ENCODE data around the gene SLC25A28. TPM values are rescaled to one million over a fixed set of nuclear protein-coding genes. Genes with fewer than 3 reads are reported as not detected.
A peak's percentile ranks its signal among the peaks of the same experiment; 100 is the strongest.

SLC25A28 gene, protein sequence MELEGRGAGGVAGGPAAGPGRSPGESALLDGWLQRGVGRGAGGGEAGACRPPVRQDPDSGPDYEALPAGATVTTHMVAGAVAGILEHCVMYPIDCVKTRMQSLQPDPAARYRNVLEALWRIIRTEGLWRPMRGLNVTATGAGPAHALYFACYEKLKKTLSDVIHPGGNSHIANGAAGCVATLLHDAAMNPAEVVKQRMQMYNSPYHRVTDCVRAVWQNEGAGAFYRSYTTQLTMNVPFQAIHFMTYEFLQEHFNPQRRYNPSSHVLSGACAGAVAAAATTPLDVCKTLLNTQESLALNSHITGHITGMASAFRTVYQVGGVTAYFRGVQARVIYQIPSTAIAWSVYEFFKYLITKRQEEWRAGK
- total RNA-seq: 10 to 100 TPM; 66.7 to 67.9 TPM

DNA sequence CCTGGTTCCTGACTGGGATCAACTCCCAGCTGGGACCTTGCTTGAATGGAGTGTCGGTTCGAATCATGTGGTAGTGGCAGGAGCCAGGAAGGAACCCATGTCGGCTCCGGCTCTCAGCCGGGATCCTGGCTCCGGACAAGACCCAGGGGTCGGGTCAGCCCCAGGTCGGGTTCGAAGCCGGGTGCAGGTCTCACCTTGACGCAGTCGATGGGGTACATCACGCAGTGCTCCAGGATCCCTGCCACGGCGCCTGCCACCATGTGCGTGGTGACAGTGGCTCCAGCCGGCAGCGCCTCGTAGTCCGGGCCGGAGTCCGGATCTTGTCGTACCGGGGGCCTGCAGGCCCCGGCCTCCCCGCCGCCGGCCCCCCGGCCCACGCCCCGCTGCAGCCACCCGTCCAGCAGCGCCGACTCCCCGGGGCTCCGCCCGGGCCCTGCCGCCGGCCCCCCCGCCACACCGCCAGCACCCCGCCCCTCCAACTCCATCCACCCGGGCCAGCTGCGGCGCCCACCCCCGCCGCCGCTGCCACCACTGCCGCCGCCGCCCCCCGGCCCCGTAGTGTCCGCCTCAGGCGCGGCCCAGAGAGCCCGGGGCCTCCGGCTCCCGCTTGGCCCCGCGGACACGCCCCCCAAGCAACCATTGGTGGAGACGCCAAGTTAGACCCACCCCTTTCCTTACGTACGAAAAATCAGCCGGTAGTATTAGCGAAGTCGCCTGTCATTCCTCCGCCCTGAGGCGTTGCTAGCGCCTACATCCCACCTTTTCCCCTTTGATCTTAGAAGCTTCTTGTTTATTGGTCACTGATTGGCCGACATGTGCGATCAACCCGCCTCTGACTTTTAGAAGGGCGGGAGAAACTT lies at the start of gene SLC25A28:
Gene SLC25A28 (minus strand): TSS at position 589 of the 860 bp plus-strand sequence. CDS start 104 bp downstream, at position 485.
- H3K9me3 Mint-ChIP-seq: no peaks in the 10 kb centered on the region
- ChIA-PET POLR2A (interaction anchor here (0.6 to 5.8 kb wide), 21 partner anchors 8 to 1486 kb away, joined by 3 to 53 read pairs (median 4); partner anchors contain the start of genes COX15, CUTC, ENTPD7 and GOT1), CTCF (interaction anchor here (0.9 to 3.1 kb wide), 3 partner anchors 8 to 190 kb away, joined by 3 to 18 read pairs (median 15); partner anchors contain the start of gene GOT1)
- peak; percentile 45 for DNase-seq
- no peaks in the 10 kb centered on the region for H3K27me3 Mint-ChIP-seq
- H3K4me3 Mint-ChIP-seq: peak within 1 kb of the TSS; percentile 88
- H3K27ac Mint-ChIP-seq: peak within 1 kb of the TSS; percentile 89
- peaks cover 31% of the 10 kb centered on the region for H3K36me3 Mint-ChIP-seq (ENCODE audit: low read depth)
- H3K4me1 Mint-ChIP-seq: peaks cover 54% of the 10 kb centered on the region

DNA sequence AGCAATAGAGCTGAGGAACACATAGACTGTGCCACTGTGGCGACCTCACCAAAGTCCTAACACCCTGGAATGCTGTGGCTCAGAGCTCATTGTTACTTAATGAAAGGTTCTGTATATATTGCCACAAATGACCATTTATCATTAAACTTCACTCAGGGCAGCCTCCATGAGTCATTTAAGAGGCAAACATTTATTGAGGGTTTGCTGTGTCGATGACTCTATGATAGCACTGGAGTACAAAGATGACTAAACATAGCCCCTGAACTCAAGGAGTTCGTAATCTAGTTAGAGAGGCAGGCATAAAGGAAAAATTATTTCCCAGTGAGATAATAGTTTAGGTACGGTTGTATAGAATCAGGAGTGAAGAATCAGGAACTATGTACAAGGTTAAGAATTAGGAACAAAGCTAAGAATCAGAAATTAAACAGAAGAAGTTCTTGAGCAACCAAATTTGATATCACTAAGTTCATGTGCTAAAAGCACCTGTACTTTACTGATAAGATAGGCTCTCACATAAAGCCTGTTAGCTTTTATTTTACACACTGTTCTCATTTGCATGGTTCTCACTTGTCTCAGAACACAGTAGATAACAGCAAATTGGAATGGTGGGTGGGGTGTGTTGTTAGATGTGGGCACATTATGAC lies 47.0 kb upstream of the SLC25A28 start:
- Mint-ChIP-seq H3K36me3 (ENCODE audit: low read depth) (peaks cover 4% of the 10 kb centered on the region), H3K27ac (no peak overlapping the region), H3K27me3 (no peaks in the 10 kb centered on the region), H3K4me3 (no peak overlapping the region), H3K4me1 (peaks cover 1% of the 10 kb centered on the region), H3K9me3 (no peaks in the 10 kb centered on the region)
- ChIA-PET POLR2A (no interaction called here), CTCF (no interaction called here)
- no peak for DNase-seq

DNA sequence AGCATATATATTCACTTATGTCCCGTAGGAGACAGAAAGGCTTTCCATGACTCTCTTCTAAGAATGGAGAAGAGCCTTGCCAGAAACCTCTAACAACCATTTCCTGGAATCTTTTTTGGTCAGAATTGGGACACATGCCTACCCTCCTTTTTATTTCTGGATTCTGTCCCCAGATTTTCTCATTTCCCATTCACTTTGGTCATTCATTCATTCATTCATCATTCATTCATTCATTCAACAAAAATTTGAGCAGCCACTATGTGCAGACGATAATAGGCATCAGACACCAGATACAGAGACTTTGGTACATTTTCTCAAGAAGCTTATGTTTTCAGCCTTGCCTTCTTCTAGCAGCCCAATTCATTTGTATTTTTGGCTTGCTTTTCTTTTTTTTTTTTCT lies 45.1 kb upstream of the SLC25A28 start:
- Mint-ChIP-seq H3K4me3 (no peak overlapping the region), H3K27me3 (no peaks in the 10 kb centered on the region), H3K27ac (no peak overlapping the region), H3K9me3 (no peaks in the 10 kb centered on the region), H3K36me3 (ENCODE audit: low read depth) (peaks cover 4% of the 10 kb centered on the region), H3K4me1 (peaks cover 3% of the 10 kb centered on the region)
- no peak for DNase-seq
- ChIA-PET CTCF (no interaction called here), POLR2A (no interaction called here)

DNA sequence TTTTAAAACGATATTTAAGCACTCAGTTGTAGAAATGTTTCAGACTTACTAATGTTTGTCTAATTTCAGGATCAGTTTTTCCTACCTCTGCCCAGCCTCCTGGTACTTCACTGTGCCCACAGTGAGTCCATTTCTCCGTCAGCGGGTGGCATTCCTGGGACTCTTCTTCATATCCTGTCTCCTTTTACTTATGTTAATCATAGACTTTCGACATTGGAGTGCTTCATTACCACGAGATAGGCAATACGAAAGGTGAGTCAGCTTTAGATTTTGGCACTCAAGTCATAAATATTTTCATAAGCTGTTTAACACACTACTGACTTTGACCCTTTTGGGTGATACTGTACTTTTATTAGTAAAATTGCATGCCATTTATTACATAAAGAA lies 41.1 kb upstream of the SLC25A28 start:
- Mint-ChIP-seq H3K4me3 (no peak overlapping the region), H3K9me3 (no peaks in the 10 kb centered on the region), H3K36me3 (ENCODE audit: low read depth) (peaks cover 4% of the 10 kb centered on the region), H3K27ac (no peak overlapping the region), H3K27me3 (peaks cover 8% of the 10 kb centered on the region), H3K4me1 (peaks cover 24% of the 10 kb centered on the region)
- POLR2A ChIA-PET: no interaction called here
- CTCF ChIA-PET: no interaction called here
- no peak for DNase-seq

DNA sequence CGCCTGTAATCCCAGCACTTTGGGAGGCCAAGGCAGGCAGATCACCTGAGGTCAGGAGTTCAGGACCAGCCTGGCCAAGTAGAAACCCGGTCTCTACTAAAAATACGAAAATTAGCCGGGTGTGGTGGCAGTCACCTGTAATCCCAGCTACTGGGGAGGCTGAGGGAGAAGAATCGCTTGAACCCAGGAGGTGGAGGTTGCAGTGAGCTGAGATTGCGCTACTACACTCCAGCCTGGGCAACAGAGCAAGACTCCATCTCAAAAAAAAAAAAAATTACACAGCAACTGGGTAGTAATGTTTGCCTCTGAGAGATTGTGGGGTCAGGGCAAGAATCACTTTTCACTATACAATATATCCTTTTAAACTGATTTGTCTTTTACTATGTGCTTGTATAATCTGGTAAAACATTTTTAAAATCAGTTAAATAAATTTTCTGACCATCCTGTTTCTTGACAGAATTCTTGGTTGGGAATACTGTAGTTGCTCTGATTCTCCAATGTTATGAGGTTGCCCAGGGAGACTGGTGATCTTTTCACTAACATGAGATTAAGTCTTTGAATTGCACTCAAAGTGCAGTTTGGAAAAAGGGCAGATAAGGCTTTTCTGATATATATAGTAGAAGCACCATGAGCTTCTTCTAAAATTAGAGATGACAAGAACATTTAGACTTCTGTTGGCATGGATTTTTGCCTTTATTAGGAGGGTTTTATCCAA lies 40.6 kb upstream of the SLC25A28 start:
- H3K4me1 Mint-ChIP-seq: peaks cover 24% of the 10 kb centered on the region
- CTCF ChIA-PET: no interaction called here
- no peak overlapping the region for H3K4me3 Mint-ChIP-seq

DNA sequence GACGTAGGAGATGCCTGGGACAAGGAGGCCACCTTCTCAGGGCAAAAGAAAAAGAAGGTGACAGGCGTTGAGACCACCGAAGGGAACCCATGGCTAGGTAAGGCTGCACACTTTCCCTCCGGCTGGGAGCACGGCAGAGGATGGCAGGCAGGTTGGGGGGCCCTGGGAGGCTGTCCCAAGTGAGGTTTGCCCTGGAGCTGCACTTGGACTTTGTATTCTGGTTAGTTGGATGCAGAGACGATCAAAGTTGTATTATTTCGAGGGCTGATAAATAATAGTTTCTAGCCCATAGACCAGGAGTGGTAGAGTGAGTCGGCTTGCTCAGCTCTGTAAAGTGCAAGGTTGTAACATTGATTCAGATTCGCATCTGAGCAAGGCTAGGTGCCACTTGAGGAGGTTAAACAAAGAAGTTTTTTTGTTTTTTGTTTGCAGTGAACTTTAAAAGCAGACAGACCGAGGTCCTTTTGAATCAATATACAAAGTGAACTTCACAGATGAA lies 39.7 kb upstream of the SLC25A28 start:
- H3K36me3 Mint-ChIP-seq (ENCODE audit: low read depth): no peaks in the 10 kb centered on the region
- H3K27ac Mint-ChIP-seq: no peak overlapping the region
- no peak for DNase-seq
- ChIA-PET POLR2A (interaction anchor here (0.9 to 4.5 kb wide), 4 partner anchors 23 to 72 kb away, joined by 3 to 53 read pairs (median 14); partner anchors contain the start of genes COX15, CUTC and SLC25A28), CTCF (interaction anchor here (1.0 to 2.1 kb wide), 9 partner anchors 16 to 350 kb away, joined by 3 to 9 read pairs (median 5); partner anchors contain the start of genes COX15, CUTC, DNMBP and GOT1)
- H3K9me3 Mint-ChIP-seq: no peaks in the 10 kb centered on the region
- H3K4me1 Mint-ChIP-seq: peaks cover 24% of the 10 kb centered on the region
- peak overlapping the region; percentile 84 for H3K4me3 Mint-ChIP-seq
- peaks cover 15% of the 10 kb centered on the region for H3K27me3 Mint-ChIP-seq

More for the DNA sequence above, 40.6 kb upstream of the SLC25A28 start:
- Mint-ChIP-seq H3K27me3 (peaks cover 14% of the 10 kb centered on the region), H3K27ac (no peak overlapping the region), H3K9me3 (no peaks in the 10 kb centered on the region), H3K36me3 (ENCODE audit: low read depth) (peaks cover 2% of the 10 kb centered on the region)
- no peak for DNase-seq
- POLR2A ChIA-PET: interaction anchor here (1.0 to 4.5 kb wide), 3 partner anchors 22 to 71 kb away, joined by 3 to 53 read pairs (median 24); partner anchors contain the start of genes COX15, CUTC and SLC25A28

DNA sequence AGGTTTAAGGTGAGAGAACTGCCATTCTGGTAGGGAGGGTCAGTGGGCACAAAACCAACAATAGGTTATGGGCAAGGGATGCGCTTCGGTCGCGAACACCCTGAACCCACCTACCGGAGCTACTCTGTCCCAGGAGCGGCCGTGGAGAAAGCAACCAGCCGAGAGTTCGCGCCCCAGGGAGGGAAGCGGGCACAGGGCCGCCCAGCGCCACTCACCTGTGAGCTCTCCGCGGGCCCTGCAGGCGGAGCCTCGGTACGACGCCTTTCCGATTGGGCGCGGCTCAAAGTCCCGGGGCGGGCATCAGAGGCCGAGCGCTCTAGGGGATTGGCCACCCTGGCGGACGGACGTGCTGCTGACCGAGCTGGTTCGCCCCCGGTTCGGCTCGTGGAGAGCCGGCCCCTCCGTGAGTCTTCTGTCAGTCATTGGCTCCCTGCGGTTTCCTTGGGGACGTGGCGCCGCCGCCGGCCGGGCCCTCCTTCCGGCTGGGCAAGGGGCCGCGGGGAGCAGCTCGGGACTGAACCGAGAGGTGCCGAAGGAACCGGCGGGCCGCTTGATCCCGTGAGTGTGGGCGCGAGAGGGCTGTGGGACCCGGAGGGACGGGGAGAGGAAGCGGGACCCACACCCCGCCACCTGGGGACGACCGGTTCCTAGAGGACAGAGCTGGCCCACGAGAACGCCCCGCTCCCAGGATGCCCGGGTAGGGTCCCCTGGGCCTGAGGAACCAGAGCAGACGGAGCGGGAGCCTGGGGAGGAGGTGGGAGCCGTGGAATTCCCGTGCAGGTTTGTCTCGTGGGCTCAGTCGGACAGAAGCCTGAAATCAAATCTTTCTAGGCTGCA lies 39.0 kb upstream of the SLC25A28 start, which contains the start of gene ENTPD7:
Gene ENTPD7 (plus strand): TSS at position 479 of the 837 bp plus-strand sequence. CDS start 448 bp downstream, outside the sequence.
- ChIA-PET CTCF (interaction anchor here (0.8 to 2.1 kb wide), 13 partner anchors 17 to 350 kb away, joined by 3 to 9 read pairs (median 4); partner anchors contain the start of genes COX15, CUTC, DNMBP and GOT1), POLR2A (interaction anchor here (0.5 to 4.5 kb wide), 8 partner anchors 14 to 1525 kb away, joined by 3 to 53 read pairs (median 4); partner anchors contain the start of genes COX15, CUTC, GOT1 and R3HCC1L)
- Mint-ChIP-seq H3K27ac (peak within 1 kb of the TSS; percentile 69), H3K36me3 (ENCODE audit: low read depth) (no peaks in the 10 kb centered on the region), H3K4me1 (peaks cover 24% of the 10 kb centered on the region), H3K4me3 (peak within 1 kb of the TSS; percentile 84), H3K27me3 (peaks cover 18% of the 10 kb centered on the region), H3K9me3 (no peaks in the 10 kb centered on the region)
- DNase-seq: peak; percentile 93

DNA sequence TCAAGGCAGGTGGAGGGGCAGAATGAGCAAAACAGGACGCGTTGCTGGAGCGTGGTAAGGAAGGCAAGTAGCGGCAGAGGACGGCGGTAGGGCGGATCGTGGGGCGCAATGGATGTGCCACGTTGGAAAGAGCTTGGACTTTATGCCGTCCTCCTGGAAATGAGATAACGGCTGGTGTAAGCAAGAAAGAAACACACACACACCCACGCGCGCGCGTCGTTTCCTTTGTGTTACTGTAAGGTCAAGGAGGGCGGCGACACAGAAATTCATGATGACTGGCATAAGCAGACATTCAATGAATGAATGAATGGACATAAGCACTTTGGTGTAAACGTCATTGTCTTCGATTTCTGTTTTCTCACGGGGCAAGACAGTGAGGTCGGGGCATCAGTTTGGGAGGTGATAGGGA lies 38.4 kb upstream of the SLC25A28 start:
- DNase-seq: peak; percentile 49
- peak overlapping the region; percentile 84 for H3K4me3 Mint-ChIP-seq
- peaks cover 18% of the 10 kb centered on the region for H3K27me3 Mint-ChIP-seq
- H3K9me3 Mint-ChIP-seq: no peaks in the 10 kb centered on the region
- CTCF ChIA-PET: interaction anchor here (0.8 to 2.1 kb wide), 13 partner anchors 18 to 351 kb away, joined by 3 to 9 read pairs (median 4); partner anchors contain the start of genes COX15, CUTC, DNMBP and GOT1
- peak overlapping the region; percentile 69 for H3K27ac Mint-ChIP-seq
- no peaks in the 10 kb centered on the region for H3K36me3 Mint-ChIP-seq (ENCODE audit: low read depth)
- H3K4me1 Mint-ChIP-seq: peaks cover 24% of the 10 kb centered on the region
- POLR2A ChIA-PET: interaction anchor here (0.9 to 4.5 kb wide), 5 partner anchors 15 to 1524 kb away, joined by 3 to 53 read pairs (median 8); partner anchors contain the start of genes COX15, CUTC, GOT1 and R3HCC1L

DNA sequence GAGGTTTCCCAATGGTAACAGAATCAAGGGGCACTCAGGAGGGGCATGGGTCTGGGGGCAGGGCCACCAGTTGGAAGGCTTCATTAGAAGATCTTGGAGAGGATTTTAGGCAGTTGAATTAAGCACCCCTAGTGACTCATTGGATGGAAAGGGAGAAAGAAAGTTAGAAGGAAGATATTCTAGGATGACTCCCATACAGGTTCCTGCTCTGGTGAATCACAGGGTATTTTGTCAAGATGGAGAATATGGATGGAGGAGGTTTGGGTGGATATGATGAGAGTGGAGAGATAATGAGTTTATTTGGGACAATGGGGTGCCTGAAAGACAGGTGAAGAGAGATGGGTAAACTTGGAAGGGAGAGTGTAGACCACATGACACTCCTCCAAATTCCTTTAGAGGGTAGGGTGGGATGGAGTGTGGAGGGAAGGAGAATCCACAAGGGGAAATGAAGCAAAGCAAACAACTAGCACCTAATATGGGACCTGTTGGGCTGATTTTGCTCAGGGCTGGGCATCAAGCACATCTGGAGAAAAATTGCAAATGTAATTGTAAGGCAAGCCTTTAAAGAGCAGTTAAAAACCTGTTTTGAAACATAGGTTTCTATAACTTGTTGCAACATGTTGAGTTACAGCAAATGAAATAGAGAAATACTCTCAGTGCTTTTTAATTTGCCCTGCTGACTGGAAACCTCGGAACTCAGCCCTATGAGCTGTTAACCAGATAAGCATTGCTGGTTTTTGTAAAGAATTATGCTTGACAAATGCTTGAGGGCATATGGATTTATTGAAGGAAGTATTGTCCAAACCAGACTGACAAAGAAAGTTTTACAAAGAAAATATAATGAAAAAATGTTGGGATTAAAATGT lies 36.2 kb upstream of the SLC25A28 start:
- peaks cover 21% of the 10 kb centered on the region for H3K4me1 Mint-ChIP-seq
- H3K4me3 Mint-ChIP-seq: no peak overlapping the region
- ChIA-PET CTCF (no interaction called here), POLR2A (interaction anchor here (4.5 kb wide), 1 partner anchor 36 kb away, joined by 53 read pairs; the partner anchor contains the start of gene SLC25A28)
- no peaks in the 10 kb centered on the region for H3K36me3 Mint-ChIP-seq (ENCODE audit: low read depth)
- H3K9me3 Mint-ChIP-seq: no peaks in the 10 kb centered on the region
- H3K27ac Mint-ChIP-seq: no peak overlapping the region
- peaks cover 19% of the 10 kb centered on the region for H3K27me3 Mint-ChIP-seq
- no peak for DNase-seq
